GM23338 (cell line): ENCODE results near the gene PRSS57. TPM values are rescaled to one million over a fixed set of nuclear protein-coding genes. Genes with fewer than 3 reads are reported as not detected.

Source experiments
- ATAC-seq: fragments of 200-7000 bp; cut with Tn5 transposase; 3 replicates; pipeline ENCODE4 v1.9.1; 2020
- DNase-seq: peaks from one replicate; pipeline ENCODE4 v3.0.0-alpha.2; 2015; ENCODE audit warnings: low spot score
- H2AFZ ChIP-seq: fragments of 200-600 bp; sonication (generic); 2 replicates; pipeline ENCODE4 v1.8.0; 2016; ENCODE audit warnings: antibody characterized with exemption, mild to moderate bottlenecking, moderate library complexity
- H3F3A ChIP-seq: fragments of 200-600 bp; sonication (generic); replicated peaks from 2 replicates; pipeline ENCODE4 v1.8.0; 2017; ENCODE audit warnings: antibody characterized with exemption, mixed run types, low read depth
- H3K27ac ChIP-seq: fragments of 200-600 bp; sonication (generic); 2 replicates; pipeline ENCODE4 v1.6.1; 2016; ENCODE audit warnings: low read depth
- H3K27me3 ChIP-seq: fragments of 200-600 bp; sonication (generic); 2 replicates; pipeline ENCODE4 v1.8.0; 2016; ENCODE audit warnings: mild to moderate bottlenecking, mixed run types, moderate library complexity; ENCODE audit not compliant: insufficient read depth
- H3K36me3 ChIP-seq: fragments of 200-600 bp; sonication (generic); 2 replicates; pipeline ENCODE4 v1.8.0; 2016; ENCODE audit warnings: mild to moderate bottlenecking; ENCODE audit not compliant: insufficient read depth
- H3K4me1 ChIP-seq: fragments of 200-600 bp; sonication (generic); 2 replicates; pipeline ENCODE4 v1.8.0; 2016; ENCODE audit warnings: mild to moderate bottlenecking, moderate library complexity; ENCODE audit not compliant: insufficient read depth
- H3K4me2 ChIP-seq: fragments of 200-600 bp; sonication (generic); 2 replicates; pipeline ENCODE4 v1.7.1; 2017; ENCODE audit warnings: mixed run types
- H3K4me3 ChIP-seq: fragments of 200-600 bp; sonication (generic); 2 replicates; pipeline ENCODE4 v1.6.1; 2016; ENCODE audit warnings: mixed run types
- H3K79me2 ChIP-seq: fragments of 200-600 bp; sonication (generic); replicated peaks from 2 replicates; pipeline ENCODE4 v1.8.0; 2017; ENCODE audit warnings: mild to moderate bottlenecking; ENCODE audit not compliant: insufficient read depth
- H3K9me2 ChIP-seq: fragments of 200-600 bp; sonication (generic); 2 replicates; pipeline ENCODE4 v1.8.0; 2017; ENCODE audit not compliant: insufficient read depth
- H4K20me1 ChIP-seq: fragments of 200-600 bp; sonication (generic); replicated peaks from 2 replicates; pipeline ENCODE4 v1.8.0; 2017; ENCODE audit warnings: mild to moderate bottlenecking; ENCODE audit not compliant: insufficient read depth
- H3K27ac Mint-ChIP-seq: 2 replicates; pipeline ENCODE4 v1.8.0; 2020; ENCODE audit warnings: inconsistent platforms, mild to moderate bottlenecking, moderate library complexity, mixed read lengths
- H3K27me3 Mint-ChIP-seq: 3 replicates; pipeline ENCODE4 v1.8.0; 2022; ENCODE audit warnings: low read depth, mild to moderate bottlenecking, moderate library complexity, mixed read lengths, inconsistent platforms; ENCODE audit not compliant: insufficient read depth, poor library complexity
- H3K36me3 Mint-ChIP-seq: 3 replicates; pipeline ENCODE4 v1.8.0; 2021; ENCODE audit warnings: low read depth, mild to moderate bottlenecking, inconsistent platforms, moderate library complexity, mixed read lengths
- H3K4me1 Mint-ChIP-seq: 3 replicates; pipeline ENCODE4 v1.8.0; 2020; ENCODE audit warnings: mild to moderate bottlenecking, inconsistent platforms, mixed read lengths
- H3K4me3 Mint-ChIP-seq: 3 replicates; pipeline ENCODE4 v1.8.0; 2021; ENCODE audit warnings: moderate library complexity, mild to moderate bottlenecking, inconsistent platforms, mixed read lengths
- H3K9me3 Mint-ChIP-seq: 3 replicates; pipeline ENCODE4 v1.8.0; 2020; ENCODE audit warnings: moderate library complexity, mild to moderate bottlenecking, inconsistent platforms, mixed read lengths
- CREB1 ChIP-seq: fragments of 250-450 bp; sonication (Bioruptor Pico); IDR thresholded peaks from 2 replicates; pipeline ENCODE4 v1.5.0; 2020; ENCODE audit warnings: low read depth, mild to moderate bottlenecking, moderate library complexity
- ETS1 ChIP-seq: IDR thresholded peaks from 2 replicates; pipeline ENCODE4 v1.6.1; 2016; ENCODE audit warnings: antibody characterized with exemption
- EZH2 ChIP-seq: fragments of 200-600 bp; sonication (generic); IDR thresholded peaks from one replicate; pipeline ENCODE4 v1.8.0; 2017; ENCODE audit warnings: antibody characterized with exemption, mild to moderate bottlenecking, low read depth; ENCODE audit not compliant: unreplicated experiment
- EZH2phosphoT487 ChIP-seq: fragments of 200-600 bp; sonication (generic); IDR thresholded peaks from one replicate; pipeline ENCODE4 v1.8.1; 2018; ENCODE audit warnings: antibody characterized with exemption; ENCODE audit not compliant: unreplicated experiment
- JUNB ChIP-seq: IDR thresholded peaks from one replicate; pipeline ENCODE4 v1.6.1; 2016; ENCODE audit warnings: antibody characterized with exemption; ENCODE audit not compliant: unreplicated experiment
- NANOG ChIP-seq: IDR thresholded peaks from 2 replicates; pipeline ENCODE4 v1.6.1; 2016; ENCODE audit warnings: antibody characterized with exemption, borderline replicate concordance
- POLR2AphosphoS5 ChIP-seq: IDR thresholded peaks from 2 replicates; pipeline ENCODE4 v1.6.1; 2016; ENCODE audit warnings: antibody characterized with exemption, low read depth
- REST ChIP-seq: IDR thresholded peaks from one replicate; pipeline ENCODE4 v1.6.1; 2018; ENCODE audit warnings: antibody characterized with exemption; ENCODE audit not compliant: unreplicated experiment
- STAT1 ChIP-seq: IDR thresholded peaks from one replicate; pipeline ENCODE4 v1.6.1; 2016; ENCODE audit warnings: antibody characterized with exemption; ENCODE audit not compliant: unreplicated experiment
- ZNF114 ChIP-seq: fragments of 250-450 bp; sonication (Bioruptor Pico); IDR thresholded peaks from 2 replicates; pipeline ENCODE4 v1.5.0; 2020; ENCODE audit warnings: mild to moderate bottlenecking, moderate library complexity
- ZNF331 ChIP-seq: fragments of 250-450 bp; sonication (Bioruptor Pico); IDR thresholded peaks from 2 replicates; pipeline ENCODE4 v1.5.0; 2020; ENCODE audit warnings: low read depth, mild to moderate bottlenecking, moderate library complexity
- polyA plus RNA-seq: library from polyadenylated mRNA; unstranded; fragments of >200 nt; fragmentation: Nextera tagmentation; extraction: Ambion mirVana; gene quantifications from 2 replicates; pipeline ENCODE4 v1.2.1, GENCODE V29; 2016
- total RNA-seq: library from RNA; depleted of rRNA; stranded (reverse); fragments of >200 nt; shearing (Covaris generic); gene quantifications from 2 replicates; pipeline ENCODE4 v1.2.3, GENCODE V29; 2014
- TF ChIP-seq, protein P1 (sequence below), 2 experiments: fragments of 200-600 bp in 1 of 2; sonication (generic) in 1 of 2; conservative IDR thresholded peaks; 2 replicates each; pipeline versions ENCODE4 v1.5.1 to v1.6.1; 2016 to 2017; ENCODE audit warnings: antibody characterized with exemption in 2 of 2, low read depth in 2 of 2, mild to moderate bottlenecking in 2 of 2, moderate library complexity in 1 of 2

Gene PRSS57
- total and polyA plus RNA-seq, 2 experiments from 2014 or later, result 0.34 TPM; not detected in 1

GRCh38 chr19:646779-647565, 48.3 kb downstream of the PRSS57 start (continued):
- TF ChIP-seq REST (no peak), ETS1 (no peak), POLR2AphosphoS5 (no peak)

- no peak; the same call in 2 of the 3 replicates for ATAC-seq
- Mint-ChIP-seq H3K4me1 (no peaks in the 10 kb centered on the region), H3K36me3 (peaks cover 21% of the 10 kb centered on the region), H3K27ac (no peak overlapping the region), H3K4me3 (no peak overlapping the region), H3K9me3 (no peaks in the 10 kb centered on the region), H3K27me3 (peaks cover 16% of the 10 kb centered on the region)
- no peak overlapping the region for H2AFZ ChIP-seq
- no peak overlapping the region for H3K4me3 ChIP-seq
- DNase-seq, result no peak
- no peaks in the 10 kb centered on the region for H3K27me3 ChIP-seq
- no peaks in the 10 kb centered on the region; the same call in 1 of the 2 replicates for H4K20me1 ChIP-seq
- H3K36me3 ChIP-seq, result 0 out of 2 replicates have a peak, but pooled peaks cover 5% of the 10 kb centered on the region
- H3K79me2 ChIP-seq, result no peaks in the 10 kb centered on the region
- H3K27ac ChIP-seq, result no peak overlapping the region
- no peaks in the 10 kb centered on the region for H3K4me1 ChIP-seq
- no peaks in the 10 kb centered on the region for H3F3A ChIP-seq
- no peak overlapping the region for H3K4me2 ChIP-seq
- no peaks in the 10 kb centered on the region for H3K9me2 ChIP-seq
- TF ChIP-seq POLR2AphosphoS5 (no peak), CREB1 (no peak), ZNF331 (CRISPR knock-in tag) (no peak), NANOG (no peak), ZNF114 (no peak), EZH2 (no peak), JUNB (no peak), STAT1 (no peak), EZH2phosphoT487 (no peak)
- TF ChIP-seq, protein P1, sequence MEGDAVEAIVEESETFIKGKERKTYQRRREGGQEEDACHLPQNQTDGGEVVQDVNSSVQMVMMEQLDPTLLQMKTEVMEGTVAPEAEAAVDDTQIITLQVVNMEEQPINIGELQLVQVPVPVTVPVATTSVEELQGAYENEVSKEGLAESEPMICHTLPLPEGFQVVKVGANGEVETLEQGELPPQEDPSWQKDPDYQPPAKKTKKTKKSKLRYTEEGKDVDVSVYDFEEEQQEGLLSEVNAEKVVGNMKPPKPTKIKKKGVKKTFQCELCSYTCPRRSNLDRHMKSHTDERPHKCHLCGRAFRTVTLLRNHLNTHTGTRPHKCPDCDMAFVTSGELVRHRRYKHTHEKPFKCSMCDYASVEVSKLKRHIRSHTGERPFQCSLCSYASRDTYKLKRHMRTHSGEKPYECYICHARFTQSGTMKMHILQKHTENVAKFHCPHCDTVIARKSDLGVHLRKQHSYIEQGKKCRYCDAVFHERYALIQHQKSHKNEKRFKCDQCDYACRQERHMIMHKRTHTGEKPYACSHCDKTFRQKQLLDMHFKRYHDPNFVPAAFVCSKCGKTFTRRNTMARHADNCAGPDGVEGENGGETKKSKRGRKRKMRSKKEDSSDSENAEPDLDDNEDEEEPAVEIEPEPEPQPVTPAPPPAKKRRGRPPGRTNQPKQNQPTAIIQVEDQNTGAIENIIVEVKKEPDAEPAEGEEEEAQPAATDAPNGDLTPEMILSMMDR (conservative IDR thresholded peaks at IDR 0.05; ENCODE audit: low read depth in 2 of 2), result no peak
Observed at GRCh38 chr19:645912-646778, 49.1 kb downstream of the PRSS57 start.
